Epithelial cell of esophagus (primary cell): ENCODE results near the gene ZNF441.
"Not testable (repeated sequence)": the region's sequence is repeated elsewhere in the genome, so short reads cannot be mapped to it uniquely, and the experiment has no call there.

Source experiments
- DNase-seq: peaks from one replicate; pipeline ENCODE4 v3.0.0; 2010; ENCODE audit warnings: low read depth
- H3K4me3 ChIP-seq: 2 replicates; pipeline ENCODE4 v1.5.1; 2011; ENCODE audit warnings: mild to moderate bottlenecking, low read length, control low read depth
- CTCF ChIP-seq: IDR thresholded peaks from 2 replicates; pipeline ENCODE4 v1.5.1; 2011; ENCODE audit warnings: low read depth, mild to moderate bottlenecking, low read length, control low read depth, inconsistent platforms; ENCODE audit not compliant: insufficient read depth; ENCODE audit errors: missing control alignments

Gene ZNF441

GRCh38 chr19:11771520-11771919 is 4.7 kb downstream of the ZNF441 start:
- not testable (repeated sequence) for DNase-seq, H3K4me3 ChIP-seq
- peak; percentile 22 for TF ChIP-seq CTCF

- H3K4me3 ChIP-seq, DNase-seq: not testable (repeated sequence)
Observed at GRCh38 chr19:11776669-11777068, 9.9 kb downstream of the ZNF441 start.

GRCh38 chr19:11780431-11781020 is 13.7 kb downstream of the ZNF441 start:
- H3K4me3 ChIP-seq: no peak overlapping the region
- DNase-seq: no peak
- no peak for TF ChIP-seq CTCF

- no peak for TF ChIP-seq CTCF
- no peak overlapping the region for H3K4me3 ChIP-seq
- DNase-seq: no peak
Observed at GRCh38 chr19:11781295-11782057, 14.7 kb downstream of the ZNF441 start.

- TF ChIP-seq CTCF: no peak
- no peak overlapping the region for H3K4me3 ChIP-seq
- no peak for DNase-seq
Observed at GRCh38 chr19:11783767-11784166, 17.0 kb downstream of the ZNF441 start.

GRCh38 chr19:11784356-11784755 is 17.6 kb downstream of the ZNF441 start:
- H3K4me3 ChIP-seq: no peak overlapping the region
- no peak for DNase-seq
- no peak for TF ChIP-seq CTCF

- H3K4me3 ChIP-seq: no peak overlapping the region
- DNase-seq: no peak
- no peak for TF ChIP-seq CTCF
Observed at GRCh38 chr19:11787536-11787935, 20.7 kb downstream of the ZNF441 start.
